Activated CD4-positive, alpha-beta T cell treated with anti-CD3 and anti-CD28 coated beads, Interleukin-2, amount 10 ng/mL, durations not matched to agents 7 days and 5 days (primary cell): ENCODE measurements around the gene SULT4A1. TPM values are rescaled to one million over a fixed set of nuclear protein-coding genes. Genes with fewer than 3 reads are reported as not detected.

Experiments
- total RNA-seq, 2 experiments: library from RNA; stranded (reverse); gene quantifications; one replicate each; pipeline ENCODE4 v1.2.3, GENCODE V29; 2021

Gene SULT4A1
- total RNA-seq, 2 experiments from 2014 or later: not detected

Other genes starting within 250 kb of the SULT4A1 start
- gene EFCAB6, start 50.2 kb downstream of the SULT4A1 start, total RNA-seq: under 1 TPM; 0.15 to 0.20 TPM
- not detected for gene PNPLA5, start 29.5 kb upstream of the SULT4A1 start, total RNA-seq
- gene PNPLA3, start 61.3 kb upstream of the SULT4A1 start, total RNA-seq: not detected
- 10 to 100 TPM; 46.8 to 50.9 TPM for gene SAMM50, start 92.9 kb upstream of the SULT4A1 start, total RNA-seq
- gene PARVB, start 161.8 kb upstream of the SULT4A1 start, total RNA-seq: 10 to 100 TPM; 18.2 to 19.2 TPM